B cell (primary cell): ENCODE results near the gene STON1. TPM values are rescaled to one million over a fixed set of nuclear protein-coding genes. Genes with fewer than 3 reads are reported as not detected.

Source experiments
- ATAC-seq: fragments of 200-7000 bp; cut with Tn5 transposase; one replicate; pipeline ENCODE4 v1.10.0; 2021; ENCODE audit warnings: low read depth, mild to moderate bottlenecking, moderate number of reproducible peaks, moderate library complexity
- CTCF ChIA-PET: fragments of 350-600 bp; sonication (Branson Sonifier 250); formaldehyde crosslinking; loops from one replicate; lab custom pipeline; 2021; ENCODE audit warnings: antibody characterized with exemption, inconsistent platforms; lab: Charles Lee
- POLR2A ChIA-PET: fragments of 350-600 bp; sonication (Branson Sonifier 250); formaldehyde crosslinking; loops from one replicate; lab custom pipeline; 2021; ENCODE audit warnings: antibody characterized with exemption; lab: Charles Lee
- DNase-seq: peaks from one replicate; pipeline ENCODE4 v3.0.0; 2013
- H2AFZ ChIP-seq: 2 replicates; pipeline ENCODE4 v1.6.1; 2012; ENCODE audit warnings: mild to moderate bottlenecking, low read depth, low read length; ENCODE audit not compliant: insufficient read depth, poor library complexity, severe bottlenecking
- H3K27ac ChIP-seq, 2 donors: 1 replicate in 1 of 2; 2 replicates in 1 of 2; pipeline ENCODE4 v1.5.1; 2012 to 2013; ENCODE audit warnings: low read length in 2 of 2, mild to moderate bottlenecking in 2 of 2, moderate library complexity in 1 of 2
- H3K27me3 ChIP-seq, 4 experiments: fragments of 200-600 bp in 1 of 4; sonication (generic) in 1 of 4; replicated peaks in 1 of 4; 1 replicate in 2 of 4; 2 replicates in 2 of 4; pipeline versions ENCODE4 v1.6.1 to v1.7.0; 2013 to 2016; ENCODE audit warnings: low read length in 3 of 4, mild to moderate bottlenecking in 2 of 4, mixed read lengths in 1 of 4, moderate library complexity in 1 of 4; ENCODE audit not compliant: insufficient read depth in 4 of 4, control insufficient read depth in 3 of 4; ENCODE audit errors: control extremely low read depth in 1 of 4
- H3K36me3 ChIP-seq, 2 experiments: replicated peaks in 1 of 2; 1 replicate in 1 of 2; 2 replicates in 1 of 2; pipeline versions ENCODE4 v1.6.1 to v1.7.1; 2013; ENCODE audit warnings: low read length in 1 of 2; ENCODE audit not compliant: insufficient read depth in 2 of 2, control insufficient read depth in 1 of 2; ENCODE audit errors: control extremely low read depth in 1 of 2, extremely low read depth in 1 of 2
- H3K4me1 ChIP-seq, 2 donors: fragments of 200-600 bp in 1 of 2; sonication (generic) in 1 of 2; 1 replicate in 1 of 2; 2 replicates in 1 of 2; pipeline versions ENCODE4 v1.5.1 to v1.6.1; 2013 to 2017; ENCODE audit warnings: low read length in 2 of 2; ENCODE audit not compliant: control insufficient read depth in 2 of 2, insufficient read depth in 2 of 2
- H3K4me2 ChIP-seq: replicated peaks from 2 replicates; pipeline ENCODE3; 2012; ENCODE audit warnings: mild to moderate bottlenecking, low read depth, low read length; ENCODE audit not compliant: poor library complexity, severe bottlenecking
- H3K4me3 ChIP-seq, 5 experiments: fragments of 200-600 bp in 1 of 5; sonication (generic) in 1 of 5; 1 replicate in 3 of 5; 2 replicates in 2 of 5; pipeline versions ENCODE4 v1.5.1 to v1.7.0; 2011 to 2016; ENCODE audit warnings: low read length in 4 of 5, mild to moderate bottlenecking in 4 of 5, low read depth in 2 of 5, control low read depth in 1 of 5, moderate library complexity in 1 of 5; ENCODE audit not compliant: insufficient read depth in 1 of 5; ENCODE audit errors: control extremely low read depth in 1 of 5, extremely low read depth in 1 of 5
- H3K79me2 ChIP-seq: fragments of 200-600 bp; sonication (generic); one replicate; pipeline ENCODE4 v1.6.0; 2016; ENCODE audit warnings: low read length; ENCODE audit not compliant: control insufficient read depth, insufficient read depth
- H3K9ac ChIP-seq: fragments of 200-600 bp; sonication (generic); 2 replicates; pipeline ENCODE4 v1.6.1; 2017; ENCODE audit warnings: mild to moderate bottlenecking, low read length, moderate library complexity
- H3K9me3 ChIP-seq, 3 donors: one replicate each; pipeline versions ENCODE4 v1.6.1 to v1.7.1; 2013; ENCODE audit warnings: low read length in 2 of 3; ENCODE audit not compliant: control insufficient read depth in 2 of 3, insufficient read depth in 1 of 3; ENCODE audit errors: control extremely low read depth in 1 of 3
- H4K20me1 ChIP-seq: 2 replicates; pipeline ENCODE4 v1.6.0; 2012; ENCODE audit warnings: mild to moderate bottlenecking, low read length; ENCODE audit not compliant: insufficient read depth, control insufficient read depth, poor library complexity, severe bottlenecking
- H3K27ac Mint-ChIP-seq: one replicate; pipeline ENCODE4 v1.8.0; 2021; ENCODE audit warnings: mixed read lengths
- H3K27me3 Mint-ChIP-seq: one replicate; pipeline ENCODE4 v1.8.0; 2021; ENCODE audit warnings: mixed read lengths
- H3K4me1 Mint-ChIP-seq: one replicate; pipeline ENCODE4 v1.8.0; 2021; ENCODE audit warnings: mixed read lengths
- H3K4me3 Mint-ChIP-seq: one replicate; pipeline ENCODE4 v1.8.0; 2021; ENCODE audit warnings: mixed read lengths
- H3K9me3 Mint-ChIP-seq: one replicate; pipeline ENCODE4 v1.8.0; 2022; ENCODE audit warnings: mixed read lengths; ENCODE audit not compliant: insufficient read depth
- EZH2 ChIP-seq: IDR thresholded peaks from 2 replicates; pipeline ENCODE4 v1.6.1; 2012; ENCODE audit warnings: borderline replicate concordance, low read depth, mild to moderate bottlenecking, moderate library complexity, low read length; ENCODE audit not compliant: insufficient read depth, poor library complexity, severe bottlenecking
- WGBS: methylation state at CpG from one replicate; pipeline ENCODE4 v1.1.5; 2013; ENCODE audit warnings: missing lambda C conversion rate; ENCODE audit not compliant: insufficient coverage; 5-methylcytosine and 5-hydroxymethylcytosine counted together
- intact Hi-C: fragments of 100-400 bp; cut with micrococcal nuclease; formaldehyde crosslinking; loops from one replicate; pipeline ENCODE4 v1.10.0; 2022
- polyA plus RNA-seq: library from polyadenylated mRNA; depleted of rRNA; stranded (reverse); fragments of >200 nt; gene quantifications from 2 replicates; pipeline ENCODE4 v1.2.3, GENCODE V29; 2012
- total RNA-seq, 2 donors: library from RNA; stranded (reverse); fragments of 120-200 nt in 1 of 2; gene quantifications; 1 replicate in 1 of 2; 2 replicates in 1 of 2; pipeline versions ENCODE4 v1.2.3 to v1.2.4, GENCODE V29; 2013 to 2022
- TF ChIP-seq, protein P1 (sequence below): fragments of 200-600 bp; IDR thresholded peaks from one replicate; pipeline ENCODE4 v1.8.0; 2022; ENCODE audit warnings: antibody characterized with exemption, mild to moderate bottlenecking

The STON1 gene
- total and polyA plus RNA-seq, 2 donors (not counting 1 experiment from before 2014, with no cell fraction given), result 0.46 to 2.0 TPM

DNA sequence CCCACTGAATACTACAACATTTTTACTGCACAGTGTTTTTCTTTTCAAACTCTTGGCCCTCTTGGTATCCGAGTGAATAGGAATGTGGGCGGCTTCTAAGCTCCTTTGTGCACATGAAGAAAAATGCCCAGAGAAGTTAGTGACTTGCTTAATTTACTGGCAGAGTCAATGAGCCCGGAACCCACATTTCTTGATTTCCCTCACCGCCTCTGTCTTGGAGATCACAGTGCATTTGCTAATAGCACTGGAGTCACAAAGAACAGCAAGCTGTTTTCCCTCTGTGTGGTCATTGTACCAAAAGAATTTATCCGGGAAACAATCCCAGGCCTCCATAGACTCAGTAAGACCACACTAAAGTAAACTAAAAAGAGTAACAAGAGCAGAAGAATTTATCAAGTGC is 18.9 kb downstream of the STON1 start:
- WGBS, result 96% methylated on average over 4 of the region's 5 CpGs
- Histone ChIP-seq H3K4me2 (no peak overlapping the region), H3K9me3 (no peaks in the 10 kb centered on the region), H3K4me3 (no peak overlapping the region), H3K79me2 (no peaks in the 10 kb centered on the region), H3K27me3 (no peaks in the 10 kb centered on the region), H4K20me1 (no peaks in the 10 kb centered on the region), H3K9ac (no peak overlapping the region), H3K4me1 (no peaks in the 10 kb centered on the region), H3K36me3 (no peaks in the 10 kb centered on the region), H3K27ac (no peak overlapping the region), H2AFZ (no peak overlapping the region)
- TF ChIP-seq, protein P1, sequence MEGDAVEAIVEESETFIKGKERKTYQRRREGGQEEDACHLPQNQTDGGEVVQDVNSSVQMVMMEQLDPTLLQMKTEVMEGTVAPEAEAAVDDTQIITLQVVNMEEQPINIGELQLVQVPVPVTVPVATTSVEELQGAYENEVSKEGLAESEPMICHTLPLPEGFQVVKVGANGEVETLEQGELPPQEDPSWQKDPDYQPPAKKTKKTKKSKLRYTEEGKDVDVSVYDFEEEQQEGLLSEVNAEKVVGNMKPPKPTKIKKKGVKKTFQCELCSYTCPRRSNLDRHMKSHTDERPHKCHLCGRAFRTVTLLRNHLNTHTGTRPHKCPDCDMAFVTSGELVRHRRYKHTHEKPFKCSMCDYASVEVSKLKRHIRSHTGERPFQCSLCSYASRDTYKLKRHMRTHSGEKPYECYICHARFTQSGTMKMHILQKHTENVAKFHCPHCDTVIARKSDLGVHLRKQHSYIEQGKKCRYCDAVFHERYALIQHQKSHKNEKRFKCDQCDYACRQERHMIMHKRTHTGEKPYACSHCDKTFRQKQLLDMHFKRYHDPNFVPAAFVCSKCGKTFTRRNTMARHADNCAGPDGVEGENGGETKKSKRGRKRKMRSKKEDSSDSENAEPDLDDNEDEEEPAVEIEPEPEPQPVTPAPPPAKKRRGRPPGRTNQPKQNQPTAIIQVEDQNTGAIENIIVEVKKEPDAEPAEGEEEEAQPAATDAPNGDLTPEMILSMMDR, result no peak
- no peak for TF ChIP-seq EZH2
- ChIA-PET CTCF (no interaction called here), POLR2A (no interaction called here)
- intact Hi-C loops, result no loop called here
- no peak for DNase-seq
- Mint-ChIP-seq H3K27me3 (peaks cover 3% of the 10 kb centered on the region), H3K27ac (no peak overlapping the region), H3K4me3 (no peak overlapping the region), H3K4me1 (no peaks in the 10 kb centered on the region), H3K9me3 (peaks cover 2% of the 10 kb centered on the region)
- no peak for ATAC-seq

DNA sequence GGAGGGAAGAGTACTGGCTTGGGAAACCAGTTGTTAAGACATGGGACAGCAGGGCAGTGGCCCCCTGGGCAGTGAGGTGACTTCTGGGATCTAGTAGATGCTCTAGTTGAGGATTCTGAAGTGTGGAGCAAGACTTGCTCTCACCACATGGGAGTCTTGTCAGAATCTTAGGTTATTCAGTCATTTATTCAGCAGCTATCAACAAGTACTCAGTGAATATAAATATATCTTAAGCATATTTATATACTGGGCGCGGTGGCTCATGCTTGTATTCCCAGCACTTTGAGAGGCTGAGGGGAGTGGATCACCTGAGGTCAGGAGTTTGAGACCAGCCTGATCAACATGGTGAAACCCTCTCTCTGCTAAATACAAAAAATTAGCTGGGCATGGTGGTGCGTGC is 20.0 kb downstream of the STON1 start:
- POLR2A ChIA-PET, result no interaction called here
- Histone ChIP-seq H3K79me2 (no peaks in the 10 kb centered on the region), H3K27me3 (no peaks in the 10 kb centered on the region), H4K20me1 (no peaks in the 10 kb centered on the region), H3K4me3 (no peak overlapping the region), H3K36me3 (no peaks in the 10 kb centered on the region), H2AFZ (no peak overlapping the region), H3K4me2 (no peak overlapping the region), H3K9ac (no peak overlapping the region), H3K9me3 (no peaks in the 10 kb centered on the region), H3K4me1 (no peaks in the 10 kb centered on the region), H3K27ac (no peak overlapping the region)
- Mint-ChIP-seq H3K27ac (no peak overlapping the region), H3K9me3 (peaks cover 2% of the 10 kb centered on the region), H3K4me3 (no peak overlapping the region), H3K4me1 (no peaks in the 10 kb centered on the region), H3K27me3 (peaks cover 3% of the 10 kb centered on the region)
- no CpG with 5 or more reads among the region's 3 CpGs for WGBS
- CTCF ChIA-PET, result no interaction called here
- no peak for DNase-seq
- TF ChIP-seq, protein P1, result no peak
- no peak for TF ChIP-seq EZH2
- intact Hi-C loops, result no loop called here
- no peak for ATAC-seq
